K562 (cell line): ENCODE data around the gene OVOL1. TPM values are rescaled to one million over a fixed set of nuclear protein-coding genes. Genes with fewer than 3 reads are reported as not detected.
A peak's percentile ranks its signal among the peaks of the same experiment; 100 is the strongest.

Source experiments
- ATAC-seq: fragments of 200-7000 bp; cut with Tn5 transposase; 3 replicates; pipeline ENCODE4 v1.9.1; 2020; ENCODE audit warnings: moderate library complexity
- BruUV-seq: library from RNA; stranded (reverse); fragments of 400-500 nt; replicated peaks from 2 replicates; lab custom pipeline; 2021; lab: Mats Ljungman, UMichigan
- CTCF ChIA-PET: fragments of 300-600 bp; formaldehyde crosslinking; extraction: SDS; loops from one replicate; lab custom pipeline; 2021; ENCODE audit warnings: low intra/inter-chr PET ratio; lab: Yijun Ruan, JAX
- POLR2A ChIA-PET: fragments of 300-600, 350-650 bp; sonication (Branson Sonifier 250); formaldehyde crosslinking; extraction: SDS; loops from one replicate; lab custom pipeline; 2021; ENCODE audit warnings: antibody characterized with exemption, inconsistent platforms; lab: Yijun Ruan, JAX
- DNase-seq, 4 experiments: peaks; one replicate each; pipeline versions ENCODE4 v3.0.0 to v3.0.0-alpha.2; 2011 to 2018; ENCODE audit warnings: low spot score in 3 of 4, mixed read lengths in 3 of 4; ENCODE audit errors: extremely low read depth in 1 of 4
- FAIRE-seq: peaks from 2 replicates; lab custom pipeline; 2011; peaks lifted over from hg19 to GRCh38; lab: Jason Lieb, UNC
- H2AFZ ChIP-seq: 2 replicates; pipeline ENCODE4 v1.6.0; 2011; ENCODE audit warnings: low read depth, low read length, control low read depth, inconsistent platforms
- H3K27ac ChIP-seq: fragments of 200-600 bp; 3 replicates; pipeline ENCODE4 v1.8.0; 2011; ENCODE audit warnings: low read depth, mild to moderate bottlenecking, control low read depth, inconsistent platforms, low read length, moderate library complexity, mixed read lengths; ENCODE audit errors: extremely low read depth
- H3K27me3 ChIP-seq, 2 experiments: fragments of 300-600 bp in 1 of 2; 2 replicates in 1 of 2; 3 replicates in 1 of 2; pipeline versions ENCODE4 v1.6.0 to v1.8.0; 2011; ENCODE audit warnings: inconsistent platforms in 2 of 2, low read length in 2 of 2, mild to moderate bottlenecking in 1 of 2, mixed read lengths in 1 of 2, moderate library complexity in 1 of 2; ENCODE audit not compliant: control insufficient read depth in 2 of 2, insufficient read depth in 2 of 2
- H3K36me3 ChIP-seq: fragments of 300-600 bp; 3 replicates; pipeline ENCODE4 v1.8.0; 2011; ENCODE audit warnings: mild to moderate bottlenecking, low read length, inconsistent platforms; ENCODE audit not compliant: control insufficient read depth, insufficient read depth
- H3K4me1 ChIP-seq, 2 experiments: fragments of 200-600 bp in 1 of 2; replicated peaks in 1 of 2; 2 replicates in 1 of 2; 3 replicates in 1 of 2; pipeline versions ENCODE4 v1.5.1 to v1.8.0; 2011; ENCODE audit warnings: inconsistent platforms in 2 of 2, low read length in 2 of 2, mild to moderate bottlenecking in 1 of 2, mixed read lengths in 1 of 2, moderate library complexity in 1 of 2; ENCODE audit not compliant: control insufficient read depth in 2 of 2, insufficient read depth in 2 of 2
- H3K4me2 ChIP-seq: 2 replicates; pipeline ENCODE4 v1.6.1; 2011; ENCODE audit warnings: low read length, control low read depth, inconsistent platforms, mixed read lengths; ENCODE audit not compliant: insufficient read depth
- H3K4me3 ChIP-seq: fragments of 200-600 bp; sonication (generic), shearing (Covaris generic); 2 replicates; pipeline ENCODE4 v1.5.1; 2016; ENCODE audit warnings: control low read depth, inconsistent platforms
- H3K79me2 ChIP-seq: fragments of 200-600 bp; 3 replicates; pipeline ENCODE4 v1.8.0; 2011; ENCODE audit warnings: low read length, inconsistent platforms; ENCODE audit not compliant: control insufficient read depth, insufficient read depth
- H3K9ac ChIP-seq, 2 experiments: 2 replicates each; pipeline versions ENCODE4 v1.6.0 to v1.6.1; 2011; ENCODE audit warnings: low read depth in 2 of 2, low read length in 2 of 2, control low read depth in 1 of 2, inconsistent platforms in 1 of 2, mild to moderate bottlenecking in 1 of 2, mixed read lengths in 1 of 2; ENCODE audit not compliant: insufficient read depth in 1 of 2
- H3K9me1 ChIP-seq: one replicate; pipeline ENCODE4 v1.6.0; 2011; ENCODE audit warnings: inconsistent platforms, mild to moderate bottlenecking, low read length, moderate library complexity; ENCODE audit not compliant: control insufficient read depth, insufficient read depth
- H3K9me3 ChIP-seq: replicated peaks from 2 replicates; pipeline ENCODE4 v1.5.1; 2011; ENCODE audit warnings: low read depth, low read length, inconsistent platforms; ENCODE audit not compliant: control insufficient read depth, insufficient read depth
- H4K20me1 ChIP-seq: replicated peaks from 2 replicates; pipeline ENCODE4 v1.6.1; 2011; ENCODE audit warnings: low read length, inconsistent platforms, mixed read lengths; ENCODE audit not compliant: control insufficient read depth, insufficient read depth
- BCOR ChIP-seq: fragments of 450-650 bp; IDR thresholded peaks from 2 replicates; pipeline ENCODE4 v1.6.1; 2016
- DIDO1 ChIP-seq: fragments of 450-650 bp; IDR thresholded peaks from 2 replicates; pipeline ENCODE4 v1.6.1; 2016; ENCODE audit warnings: low read depth, missing biosample characterization, missing genetic modification characterization
- HEY1 ChIP-seq: fragments of 250-450 bp; sonication (Bioruptor Pico); IDR thresholded peaks from 2 replicates; pipeline ENCODE4 v1.5.0; 2020; ENCODE audit warnings: mild to moderate bottlenecking, moderate library complexity, borderline replicate concordance
- IRF9 ChIP-seq: fragments of 450-650 bp; IDR thresholded peaks from 2 replicates; pipeline ENCODE4 v1.6.1; 2016; ENCODE audit warnings: missing biosample characterization, missing genetic modification characterization
- PTRF ChIP-seq: fragments of 450-650 bp; IDR thresholded peaks from 2 replicates; pipeline ENCODE4 v1.6.1; 2016; ENCODE audit warnings: mild to moderate bottlenecking, missing genetic modification characterization, missing compliant biosample characterization
- SAFB ChIP-seq: fragments of 200-400 bp; formaldehyde crosslinking; IDR thresholded peaks from 2 replicates; pipeline ENCODE4 v1.6.1; 2017; ENCODE audit warnings: low read depth, low read length, borderline replicate concordance
- SMC3 ChIP-seq: conservative IDR thresholded peaks from 2 replicates; pipeline ENCODE4 v1.6.1; 2011; ENCODE audit warnings: low read depth, low read length, improper control_type of control experiment; ENCODE audit not compliant: insufficient read depth
- SPI1 ChIP-seq: IDR thresholded peaks from 2 replicates; pipeline ENCODE4 v1.6.1; 2011; ENCODE audit warnings: low read depth, low read length, control low read depth, borderline replicate concordance
- USF1 ChIP-seq: sonication (generic); formaldehyde crosslinking; IDR thresholded peaks from 2 replicates; pipeline ENCODE4 v1.9.0; 2022; ENCODE audit warnings: mild to moderate bottlenecking, missing genetic modification reagents
- USF2 ChIP-seq: sonication (generic); formaldehyde crosslinking; IDR thresholded peaks from 2 replicates; pipeline ENCODE4 v1.5.0; 2020; ENCODE audit warnings: missing genetic modification reagents
- ZNF121 ChIP-seq: sonication (generic); formaldehyde crosslinking; conservative IDR thresholded peaks from 2 replicates; pipeline ENCODE4 v1.8.0; 2022; ENCODE audit warnings: missing genetic modification reagents
- ZNF23 ChIP-seq: fragments of 250-450 bp; sonication (Bioruptor Pico); IDR thresholded peaks from 2 replicates; pipeline ENCODE4 v1.4.0; 2020; ENCODE audit warnings: mild to moderate bottlenecking
- ZNF518B ChIP-seq: fragments of 250-450 bp; sonication (Bioruptor Pico); IDR thresholded peaks from 2 replicates; pipeline ENCODE4 v1.5.0; 2021; ENCODE audit warnings: mild to moderate bottlenecking, moderate library complexity
- ZNF830 ChIP-seq: fragments of 250-450 bp; sonication (Bioruptor Pico); IDR thresholded peaks from 2 replicates; pipeline ENCODE4 v1.5.0; 2021; ENCODE audit warnings: mild to moderate bottlenecking
- WGBS: fragments of 100-300 bp; shearing (Covaris generic); methylation state at CpG from one replicate; pipeline ENCODE4 v1.1.6; 2016; ENCODE audit warnings: low coverage, mixed read lengths; ENCODE audit not compliant: insufficient coverage; ENCODE audit errors: missing lambda C conversion rate; 5-methylcytosine and 5-hydroxymethylcytosine counted together
- in situ Hi-C: fragments of 300-500 bp; cut with MboI; formaldehyde crosslinking; loops from 4 replicates; pipeline ENCODE4 v1.15.0; 2018; ENCODE audit warnings: inconsistent platforms, mixed read lengths
- intact Hi-C: fragments of 100-400 bp; cut with micrococcal nuclease; formaldehyde crosslinking; loops from 2 replicates; pipeline ENCODE4 v1.14.2; 2022
- polyA plus RNA-seq, 8 experiments: library from polyadenylated mRNA; depleted of rRNA in 4 of 8; stranded (reverse) in 5 of 8; unstranded in 3 of 8; fragments of >200 nt; fragmentation: Nextera tagmentation in 2 of 8; fragmentation: Illumina TruSeq in 1 of 8; extraction: Ambion mirVana in 2 of 8; extraction: Trizol in 1 of 8; gene quantifications; 2 replicates each; pipeline versions ENCODE4 v1.2.1 to v1.2.3, GENCODE V29; 2011 to 2014; ENCODE audit warnings: inconsistent platforms in 1 of 8, missing spikeins in 1 of 8
- total RNA-seq, 7 experiments: library from RNA; depleted of rRNA in 6 of 7; stranded (reverse); fragments of >200 nt in 6 of 7; fragmentation: Illumina TruSeq in 2 of 7; extraction: Trizol in 2 of 7; gene quantifications; 2 replicates each; pipeline versions ENCODE4 v1.2.1 to v1.2.3, GENCODE V29; 2011 to 2021; ENCODE audit warnings: low replicate concordance in 1 of 7

OVOL1 gene
- total and polyA plus RNA-seq, 9 of the 15 experiments (the other 6 are each of a cell fraction or from before 2014, with no cell fraction given), result 0.09 TPM; not detected in 8

- TF ChIP-seq ZNF518B, result no peak
These were observed 31.2 kb downstream of the OVOL1 start (continued) for GRCh38 chr11:65817835-65818680.

GRCh38 chr11:65821107-65821506 lies 34.2 kb downstream of the OVOL1 start:
- 12% methylated on average over 8 of the region's 8 CpGs for WGBS
- H3K9me1 ChIP-seq, result no peaks in the 10 kb centered on the region
- POLR2A ChIA-PET, result no interaction called here
- peak in 1 of 4 experiments; percentile 2 for DNase-seq
- H3K9ac ChIP-seq, result peak overlapping the region in 1 of 2 experiments; percentile 61; a peak in 2 of 4 replicates
- peaks cover 0 to 12% of the 10 kb centered on the region in 2 experiments; a peak in 2 of 5 replicates for H3K4me1 ChIP-seq
- FAIRE-seq, result no peak
- peak overlapping the region; percentile 75 for H2AFZ ChIP-seq
- no peaks in the 10 kb centered on the region for H4K20me1 ChIP-seq
- H3K27me3 ChIP-seq, result no peaks in the 10 kb centered on the region
- BruUV-seq, result no TSS peak
- in situ Hi-C loops (loop anchor here (5.0 kb wide), 1 partner anchor 109 kb away; the partner anchor contains the start of gene KAT5), intact Hi-C loops (no loop called here)
- H3K27ac ChIP-seq, result no peak overlapping the region
- no peak overlapping the region for H3K4me2 ChIP-seq
- no peaks in the 10 kb centered on the region for H3K36me3 ChIP-seq
- no peaks in the 10 kb centered on the region for H3K9me3 ChIP-seq
- H3K4me3 ChIP-seq, result no peak overlapping the region
- CTCF ChIA-PET, result interaction anchor here (0.9 to 1.1 kb wide), 2 partner anchors 11 to 115 kb away, joined by 3 to 4 read pairs; no protein-coding TSS in a partner anchor
- ATAC-seq, result no peak
- H3K79me2 ChIP-seq, result no peaks in the 10 kb centered on the region
- TF ChIP-seq ZNF121 (CRISPR knock-in tag) (no peak), SAFB (no peak), ZNF23 (CRISPR knock-in tag) (no peak), PTRF (tag) (no peak), SMC3 (no peak), USF2 (peak; percentile 24; the same call in 1 of the 2 replicates), DIDO1 (tag) (no peak), BCOR (no peak), HEY1 (CRISPR knock-in tag) (no peak), USF1 (CRISPR knock-in tag) (peak; percentile 44; the same call in 1 of the 2 replicates), SPI1 (no peak), IRF9 (tag) (no peak), ZNF830 (CRISPR knock-in tag) (no peak)
